DOHH2 (cell line): Measurements from ENCODE around the gene FOXA3.

Experiments used
- H3F3A ChIP-seq: fragments of 200-600 bp; sonication (generic), shearing (Covaris generic); 2 replicates; pipeline ENCODE4 v1.6.0; 2016; ENCODE audit warnings: antibody characterized with exemption, mild to moderate bottlenecking; ENCODE audit not compliant: control insufficient read depth, insufficient read depth
- H3K27ac ChIP-seq: fragments of 200-600 bp; sonication (generic); 2 replicates; pipeline ENCODE4 v1.5.1; 2014; ENCODE audit warnings: low read depth, mild to moderate bottlenecking, low read length, moderate library complexity
- H3K27me3 ChIP-seq: fragments of 200-600 bp; sonication (generic); 2 replicates; pipeline ENCODE4 v1.6.1; 2014; ENCODE audit warnings: mild to moderate bottlenecking, low read length, mixed read lengths; ENCODE audit not compliant: control insufficient read depth
- H3K36me3 ChIP-seq: fragments of 200-600 bp; sonication (generic); 2 replicates; pipeline ENCODE4 v1.6.1; 2014; ENCODE audit warnings: mild to moderate bottlenecking, low read length, moderate library complexity, mixed read lengths; ENCODE audit not compliant: control insufficient read depth
- H3K4me1 ChIP-seq: fragments of 200-600 bp; sonication (generic); 2 replicates; pipeline ENCODE4 v1.6.1; 2014; ENCODE audit warnings: mild to moderate bottlenecking, low read length, mixed read lengths; ENCODE audit not compliant: control insufficient read depth
- H3K4me2 ChIP-seq: fragments of 200-600 bp; sonication (generic); 2 replicates; pipeline ENCODE4 v1.6.0; 2014; ENCODE audit warnings: mild to moderate bottlenecking, low read length, moderate library complexity
- H3K4me3 ChIP-seq: fragments of 200-600 bp; sonication (generic); 2 replicates; pipeline ENCODE4 v1.5.1; 2014; ENCODE audit warnings: mild to moderate bottlenecking, low read length, mixed read lengths
- H3K79me2 ChIP-seq: fragments of 200-600 bp; sonication (generic); 2 replicates; pipeline ENCODE4 v1.6.1; 2014; ENCODE audit warnings: mild to moderate bottlenecking, low read length, mixed read lengths; ENCODE audit not compliant: control insufficient read depth
- H3K9me2 ChIP-seq: fragments of 200-600 bp; sonication (generic); replicated peaks from 2 replicates; pipeline ENCODE4 v1.6.1; 2014; ENCODE audit warnings: mild to moderate bottlenecking, low read length, mixed read lengths; ENCODE audit not compliant: control insufficient read depth
- H3K9me3 ChIP-seq: fragments of 200-600 bp; sonication (generic); 2 replicates; pipeline ENCODE4 v1.6.1; 2014; ENCODE audit warnings: antibody characterized with exemption, low read length, mixed read lengths; ENCODE audit not compliant: control insufficient read depth, insufficient read depth
- H4K20me1 ChIP-seq: fragments of 200-600 bp; sonication (generic); 2 replicates; pipeline ENCODE4 v1.6.0; 2014; ENCODE audit warnings: low read depth, mild to moderate bottlenecking, antibody characterized with exemption, low read length, moderate library complexity; ENCODE audit not compliant: control insufficient read depth, insufficient read depth
- CTCF ChIP-seq: fragments of 200-600 bp; sonication (generic); IDR thresholded peaks from one replicate; pipeline ENCODE4 v1.5.1; 2014; ENCODE audit warnings: antibody characterized with exemption, mild to moderate bottlenecking, low read depth, low read length; ENCODE audit not compliant: poor library complexity, severe bottlenecking
- EZH2phosphoT487 ChIP-seq: fragments of 200-600 bp; sonication (generic); IDR thresholded peaks from 2 replicates; pipeline ENCODE4 v1.6.1; 2017; ENCODE audit warnings: borderline replicate concordance, mild to moderate bottlenecking, antibody characterized with exemption, low read length, moderate library complexity, mixed read lengths

FOXA3 gene

GRCh38 chr19:45821570-45821969, 42.6 kb upstream of the FOXA3 start:
- TF ChIP-seq EZH2phosphoT487 (no peak), CTCF (no peak)
- no peak overlapping the region for H3K4me3 ChIP-seq
- peaks cover 63% of the 10 kb centered on the region for H3K36me3 ChIP-seq

GRCh38 chr19:45822716-45823115, 41.4 kb upstream of the FOXA3 start:
- Histone ChIP-seq H3K36me3 (peaks cover 75% of the 10 kb centered on the region), H3K27me3 (no peaks in the 10 kb centered on the region), H4K20me1 (0 out of 2 replicates have a peak, but pooled peaks cover 2% of the 10 kb centered on the region), H3F3A (no peaks in the 10 kb centered on the region), H3K4me2 (no peak overlapping the region), H3K4me1 (peaks cover 1% of the 10 kb centered on the region), H3K9me2 (no peaks in the 10 kb centered on the region), H3K79me2 (no peaks in the 10 kb centered on the region), H3K27ac (no peak overlapping the region), H3K9me3 (no peaks in the 10 kb centered on the region), H3K4me3 (no peak overlapping the region)
- no peak for TF ChIP-seq EZH2phosphoT487

More at GRCh38 chr19:45821570-45821969, 42.6 kb upstream of the FOXA3 start:
- Histone ChIP-seq H4K20me1 (peaks cover 5% of the 10 kb centered on the region; the same call in 1 of the 2 replicates), H3K9me2 (no peaks in the 10 kb centered on the region), H3K9me3 (no peaks in the 10 kb centered on the region), H3K27me3 (no peaks in the 10 kb centered on the region), H3K4me1 (peaks cover 11% of the 10 kb centered on the region), H3F3A (no peaks in the 10 kb centered on the region), H3K79me2 (no peaks in the 10 kb centered on the region), H3K4me2 (no peak overlapping the region), H3K27ac (no peak overlapping the region)

GRCh38 chr19:45823182-45823581, 40.9 kb upstream of the FOXA3 start:
- Histone ChIP-seq H3K36me3 (peaks cover 79% of the 10 kb centered on the region), H3K4me3 (no peak overlapping the region), H3K4me2 (no peak overlapping the region), H3K9me2 (no peaks in the 10 kb centered on the region), H4K20me1 (0 out of 2 replicates have a peak, but pooled peaks cover 2% of the 10 kb centered on the region), H3K4me1 (no peaks in the 10 kb centered on the region), H3K27me3 (no peaks in the 10 kb centered on the region), H3K79me2 (no peaks in the 10 kb centered on the region), H3K9me3 (no peaks in the 10 kb centered on the region), H3F3A (no peaks in the 10 kb centered on the region), H3K27ac (no peak overlapping the region)
- TF ChIP-seq CTCF (no peak), EZH2phosphoT487 (no peak)

- no peak overlapping the region for H3K4me3 ChIP-seq
- no peak overlapping the region for H3K4me2 ChIP-seq
- H3K36me3 ChIP-seq: peaks cover 88% of the 10 kb centered on the region
- TF ChIP-seq EZH2phosphoT487: no peak
- no peak for TF ChIP-seq CTCF
- H4K20me1 ChIP-seq: 0 out of 2 replicates have a peak, but pooled peaks cover 2% of the 10 kb centered on the region
- H3K79me2 ChIP-seq: no peaks in the 10 kb centered on the region
- H3K4me1 ChIP-seq: no peaks in the 10 kb centered on the region
- no peaks in the 10 kb centered on the region for H3K9me2 ChIP-seq
- no peaks in the 10 kb centered on the region for H3K27me3 ChIP-seq
- no peaks in the 10 kb centered on the region for H3K9me3 ChIP-seq
- H3K27ac ChIP-seq: no peak overlapping the region
- H3F3A ChIP-seq: no peaks in the 10 kb centered on the region
Observed at GRCh38 chr19:45824041-45824471, 40.1 kb upstream of the FOXA3 start.
